ENCODE data around the gene AFG1L. TPM values are rescaled to one million over a fixed set of nuclear protein-coding genes. Genes with fewer than 3 reads are reported as not detected.

AFG1L gene
- total and polyA plus RNA-seq, 2 experiments from 2014 or later: 1.2 to 3.5 TPM

- Histone ChIP-seq H3K9ac (no peak overlapping the region), H3K4me1 (ENCODE audit: insufficient read depth) (no peaks in the 10 kb centered on the region), H3K27ac (no peak overlapping the region), H3K4me2 (ENCODE audit: unreplicated experiment) (no peak overlapping the region), H3K79me2 (ENCODE audit: insufficient read depth) (no peaks in the 10 kb centered on the region), H3K4me3 (no peak overlapping the region), H4K20me1 (ENCODE audit: insufficient read depth) (no peaks in the 10 kb centered on the region), H3K27me3 (replicated peaks; ENCODE audit: insufficient read depth) (no peaks in the 10 kb centered on the region), H2AFZ (no peak overlapping the region), H3K9me2 (ENCODE audit: insufficient read depth) (no peaks in the 10 kb centered on the region), H3K36me3 (ENCODE audit: low read depth) (no peaks in the 10 kb centered on the region), H3K9me3 (ENCODE audit: low read depth) (no peaks in the 10 kb centered on the region), H3F3A (ENCODE audit: insufficient read depth) (no peaks in the 10 kb centered on the region)
- in situ Hi-C loops (cut with MboI): no loop called here
- 61 to 74% methylated on average over 3 of the region's 3 CpGs for WGBS, 2 experiments (ENCODE audit: low coverage in 1 of 2, low lambda C conversion rate in 2 of 2, missing lambda C conversion rate in 2 of 2)
- TF ChIP-seq EZH2phosphoT487 (IDR thresholded peaks at IDR 0.05; ENCODE audit: insufficient read depth, low read depth) (no peak), EZH2 (IDR thresholded peaks at IDR 0.05; ENCODE audit: insufficient read depth, poor library complexity, severe bottlenecking) (no peak)
- peak; percentile 40 for DNase-seq
These were observed 206.7 kb downstream of the AFG1L start for GRCh38 chr6:108501559-108501958.

- no peaks in the 10 kb centered on the region for H3K4me1 ChIP-seq (ENCODE audit: insufficient read depth)
- H3K9ac ChIP-seq: no peak overlapping the region
- H3K27ac ChIP-seq: no peak overlapping the region
- no peaks in the 10 kb centered on the region for H3K79me2 ChIP-seq (ENCODE audit: insufficient read depth)
- H3K36me3 ChIP-seq (ENCODE audit: low read depth): no peaks in the 10 kb centered on the region
- no peaks in the 10 kb centered on the region for H3K9me3 ChIP-seq (ENCODE audit: low read depth)
- no peak overlapping the region for H3K4me3 ChIP-seq
- WGBS, 2 experiments (ENCODE audit: low coverage in 1 of 2, low lambda C conversion rate in 2 of 2, missing lambda C conversion rate in 2 of 2): 65 to 68% methylated on average over 1 of the region's 1 CpG
- DNase-seq: no peak
- TF ChIP-seq EZH2 (IDR thresholded peaks at IDR 0.05; ENCODE audit: insufficient read depth, poor library complexity, severe bottlenecking) (no peak), EZH2phosphoT487 (IDR thresholded peaks at IDR 0.05; ENCODE audit: insufficient read depth, low read depth) (no peak)
- H3K27me3 ChIP-seq (replicated peaks; ENCODE audit: insufficient read depth): no peaks in the 10 kb centered on the region
- no peaks in the 10 kb centered on the region for H3K9me2 ChIP-seq (ENCODE audit: insufficient read depth)
- in situ Hi-C loops (cut with MboI): no loop called here
- no peaks in the 10 kb centered on the region for H4K20me1 ChIP-seq (ENCODE audit: insufficient read depth)
- H3F3A ChIP-seq (ENCODE audit: insufficient read depth): no peaks in the 10 kb centered on the region
- H3K4me2 ChIP-seq (ENCODE audit: unreplicated experiment): no peak overlapping the region
- no peak overlapping the region for H2AFZ ChIP-seq
These were observed 208.0 kb downstream of the AFG1L start for GRCh38 chr6:108502832-108503231.

GRCh38 chr6:108507316-108507715, 212.5 kb downstream of the AFG1L start:
- Histone ChIP-seq H2AFZ (no peak overlapping the region), H3K4me1 (ENCODE audit: insufficient read depth) (no peaks in the 10 kb centered on the region), H3K27me3 (replicated peaks; ENCODE audit: insufficient read depth) (no peaks in the 10 kb centered on the region), H3K9me2 (ENCODE audit: insufficient read depth) (no peaks in the 10 kb centered on the region), H4K20me1 (ENCODE audit: insufficient read depth) (no peaks in the 10 kb centered on the region), H3K79me2 (ENCODE audit: insufficient read depth) (no peaks in the 10 kb centered on the region), H3K4me2 (ENCODE audit: unreplicated experiment) (no peak overlapping the region), H3K9ac (no peak overlapping the region), H3K36me3 (ENCODE audit: low read depth) (no peaks in the 10 kb centered on the region), H3K4me3 (no peak overlapping the region), H3K27ac (no peak overlapping the region), H3F3A (ENCODE audit: insufficient read depth) (no peaks in the 10 kb centered on the region), H3K9me3 (ENCODE audit: low read depth) (no peaks in the 10 kb centered on the region)
- no peak for TF ChIP-seq EZH2 (IDR thresholded peaks at IDR 0.05; ENCODE audit: insufficient read depth, poor library complexity, severe bottlenecking)
- TF ChIP-seq EZH2phosphoT487 (IDR thresholded peaks at IDR 0.05; ENCODE audit: insufficient read depth, low read depth): no peak
- DNase-seq: no peak
- in situ Hi-C loops (cut with MboI): no loop called here
- 84 to 85% methylated on average over 2 of the region's 2 CpGs for WGBS, 2 experiments (ENCODE audit: low coverage in 1 of 2, low lambda C conversion rate in 2 of 2, missing lambda C conversion rate in 2 of 2)

- Histone ChIP-seq H3K9ac (no peak overlapping the region), H3K4me1 (ENCODE audit: insufficient read depth) (no peaks in the 10 kb centered on the region), H3K79me2 (ENCODE audit: insufficient read depth) (no peaks in the 10 kb centered on the region), H3K4me2 (ENCODE audit: unreplicated experiment) (no peak overlapping the region), H3K27ac (no peak overlapping the region), H3K36me3 (ENCODE audit: low read depth) (no peaks in the 10 kb centered on the region), H3K9me2 (ENCODE audit: insufficient read depth) (no peaks in the 10 kb centered on the region), H3K4me3 (no peak overlapping the region), H4K20me1 (ENCODE audit: insufficient read depth) (no peaks in the 10 kb centered on the region), H2AFZ (no peak overlapping the region), H3K9me3 (ENCODE audit: low read depth) (no peaks in the 10 kb centered on the region), H3K27me3 (replicated peaks; ENCODE audit: insufficient read depth) (no peaks in the 10 kb centered on the region), H3F3A (ENCODE audit: insufficient read depth) (no peaks in the 10 kb centered on the region)
- no peak for DNase-seq
- no peak for TF ChIP-seq EZH2 (IDR thresholded peaks at IDR 0.05; ENCODE audit: insufficient read depth, poor library complexity, severe bottlenecking)
- TF ChIP-seq EZH2phosphoT487 (IDR thresholded peaks at IDR 0.05; ENCODE audit: insufficient read depth, low read depth): no peak
- in situ Hi-C loops (cut with MboI): no loop called here
- WGBS, 2 experiments (ENCODE audit: low coverage in 1 of 2, low lambda C conversion rate in 2 of 2, missing lambda C conversion rate in 2 of 2): 84 to 85% methylated on average over 5 of the region's 5 CpGs
These were observed 215.8 kb downstream of the AFG1L start for GRCh38 chr6:108510461-108511319.
